ENCODE results near the gene PPP2CA.

DNA sequence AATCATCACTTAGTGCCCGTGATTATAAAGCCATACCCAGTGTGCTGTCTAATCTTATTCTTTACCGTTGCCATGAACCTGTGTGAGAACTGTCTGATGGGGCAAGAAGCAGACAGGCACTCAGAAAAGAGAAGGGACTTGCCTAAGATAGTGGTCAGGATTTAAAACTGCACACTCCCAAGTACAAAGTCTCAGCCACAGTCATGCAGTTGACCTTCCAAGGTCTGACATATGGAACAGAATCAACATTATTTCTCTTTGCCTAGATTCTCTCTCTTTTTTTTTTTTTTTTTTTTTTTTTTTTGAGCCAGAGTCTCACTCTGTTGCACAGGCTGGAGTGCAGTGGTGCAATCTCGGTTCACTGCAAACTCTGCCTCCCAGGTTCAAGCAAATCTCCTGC is 1.9 kb upstream of the PPP2CA start:
- TF ChIP-seq EZH2 (IDR thresholded peaks at IDR 0.05; ENCODE audit: insufficient read depth, poor library complexity, severe bottlenecking) (no peak), EZH2phosphoT487 (IDR thresholded peaks at IDR 0.05; ENCODE audit: insufficient read depth, low read depth) (no peak)

All from GM23248 (cell line).